ENCODE data around the gene ARHGAP21.

GRCh38 chr10:24603333-24603732 lies 120.4 kb downstream of the ARHGAP21 start:
- TF ChIP-seq TBP (optimal IDR thresholded peaks at IDR 0.05; ENCODE audit: low read depth, low read length) (no peak), EZH2 (IDR thresholded peaks at IDR 0.05; ENCODE audit: borderline replicate concordance, low read depth, low read length) (no peak), SNIP1 (IDR thresholded peaks at IDR 0.05; ENCODE audit: low read depth) (no peak), POLR2AphosphoS5 (IDR thresholded peaks at IDR 0.05; ENCODE audit: control insufficient read depth, insufficient read depth, low read depth, low read length) (no peak), TSC22D4 (tag; IDR thresholded peaks at IDR 0.05) (no peak), TCF7 (IDR thresholded peaks at IDR 0.05; ENCODE audit: borderline replicate concordance) (no peak), FOXP1 (CRISPR knock-in tag; IDR thresholded peaks at IDR 0.05) (no peak), USF1 (CRISPR knock-in tag; IDR thresholded peaks at IDR 0.05) (no peak), BHLHE40 (IDR thresholded peaks at IDR 0.05; ENCODE audit: low read length) (no peak), CTCF (IDR thresholded peaks at IDR 0.05 in 2 of 3, conservative IDR thresholded peaks at IDR 0.05 in 1 of 3; ENCODE audit: insufficient read depth in 2 of 3, low read depth in 1 of 3, low read length in 3 of 3) (no peak), COPS2 (conservative IDR thresholded peaks at IDR 0.05) (no peak), ZMIZ1 (IDR thresholded peaks at IDR 0.05; ENCODE audit: low read depth in 2 of 2, low read length in 2 of 2) (no peak)
